Prostate gland (tissue), 2 donors: Measurements from ENCODE around the gene MRPL58.

Source experiments
- CTCF ChIP-seq, 4 experiments: fragments of 200-600 bp in 2 of 4; fragments of 450-650 bp in 2 of 4; sonication (generic) in 2 of 4; IDR thresholded peaks; 1 replicate in 3 of 4; 2 replicates in 1 of 4; pipeline ENCODE4 v1.5.1; 2016 to 2019; ENCODE audit warnings: antibody characterized with exemption in 4 of 4, mild to moderate bottlenecking in 2 of 4, moderate library complexity in 2 of 4
- POLR2A ChIP-seq: fragments of 450-650 bp; IDR thresholded peaks from one replicate; pipeline ENCODE4 v1.6.1; 2016; ENCODE audit warnings: antibody characterized with exemption, mild to moderate bottlenecking
- POLR2AphosphoS5 ChIP-seq: sonication (generic); formaldehyde crosslinking; IDR thresholded peaks from one replicate; pipeline ENCODE4 v1.6.1; 2017; ENCODE audit warnings: antibody characterized with exemption

GRCh38 chr17:75067856-75068255 is 55.4 kb downstream of the MRPL58 start:
- no peak for TF ChIP-seq CTCF (IDR thresholded peaks at IDR 0.05)
- TF ChIP-seq POLR2A: no peak
- no peak for TF ChIP-seq POLR2AphosphoS5
